HTERT RPE-1 (cell line): ENCODE measurements around the gene PCDH7.

Experiments used
- in situ Hi-C: fragments of 300-500 bp; cut with MboI; formaldehyde crosslinking; loops from 4 replicates; pipeline ENCODE4 v1.14.3; 2020; ENCODE audit warnings: low sequenced_read_pairs

PCDH7 gene

DNA sequence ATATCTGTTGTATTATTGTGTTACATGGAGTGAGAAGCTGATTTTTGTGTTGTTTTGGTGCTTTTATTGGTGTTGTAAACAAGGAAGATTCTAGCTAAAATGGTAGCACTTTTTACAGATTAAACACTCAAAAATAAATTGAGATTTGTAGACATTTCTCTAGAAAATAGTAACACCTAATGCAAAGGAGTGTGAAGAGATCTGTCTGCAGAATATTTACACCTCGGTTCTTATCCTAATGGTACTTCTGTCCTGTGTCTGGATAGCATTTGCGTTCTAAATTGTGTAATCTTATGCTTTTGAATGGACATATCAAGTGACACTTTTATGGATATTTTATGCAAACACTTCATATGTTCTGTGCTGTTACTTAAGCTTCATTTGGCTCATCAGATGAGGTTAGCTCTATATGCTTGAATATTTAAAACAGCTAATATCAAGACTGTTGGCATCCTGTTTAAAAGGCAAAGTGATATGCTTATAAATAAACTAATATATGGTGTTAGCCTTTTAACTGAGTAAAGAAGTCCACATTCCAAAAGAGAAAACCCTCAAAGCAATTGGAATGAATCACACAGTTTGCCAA, 6.0 kb downstream of the PCDH7 start:
- in situ Hi-C loops, result no loop called here

DNA sequence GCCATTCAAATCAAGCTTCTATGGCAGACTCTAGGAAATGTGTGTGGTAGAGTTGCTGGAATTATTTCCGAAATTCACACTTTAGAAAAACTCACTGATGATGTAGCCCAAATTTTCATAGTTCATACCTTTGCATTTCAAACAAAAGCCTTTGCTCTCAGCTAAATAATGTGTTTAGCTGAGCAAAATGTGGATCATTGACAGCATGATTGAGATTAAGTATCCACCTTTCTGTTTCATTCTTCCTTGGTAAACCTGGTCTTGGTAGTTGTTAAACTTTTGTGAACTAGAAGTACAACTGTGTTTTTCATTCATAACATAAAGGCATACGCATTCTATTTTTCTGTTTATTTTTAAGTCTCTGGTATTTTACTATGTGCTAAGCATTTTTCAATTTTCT, 7.2 kb downstream of the PCDH7 start:
- in situ Hi-C loops, result no loop called here

DNA sequence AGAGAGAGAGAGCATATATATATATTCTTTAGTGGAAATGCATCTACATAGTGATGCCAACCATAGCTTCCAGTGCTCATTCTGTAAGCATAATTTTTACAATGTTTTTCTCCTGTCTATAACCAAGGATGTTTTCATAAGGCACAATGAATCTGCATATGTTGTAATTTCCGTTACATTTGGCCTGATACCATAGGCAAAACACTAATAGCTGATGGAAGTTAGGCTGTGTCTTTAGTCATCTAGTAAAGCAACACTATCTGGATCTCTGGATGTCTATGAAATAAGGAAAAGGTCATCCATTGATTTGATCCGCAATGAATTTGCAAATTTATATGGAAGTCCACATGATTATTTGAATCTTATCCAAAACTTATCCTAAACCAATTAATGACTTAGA, 8.1 kb downstream of the PCDH7 start:
- in situ Hi-C loops, result no loop called here

DNA sequence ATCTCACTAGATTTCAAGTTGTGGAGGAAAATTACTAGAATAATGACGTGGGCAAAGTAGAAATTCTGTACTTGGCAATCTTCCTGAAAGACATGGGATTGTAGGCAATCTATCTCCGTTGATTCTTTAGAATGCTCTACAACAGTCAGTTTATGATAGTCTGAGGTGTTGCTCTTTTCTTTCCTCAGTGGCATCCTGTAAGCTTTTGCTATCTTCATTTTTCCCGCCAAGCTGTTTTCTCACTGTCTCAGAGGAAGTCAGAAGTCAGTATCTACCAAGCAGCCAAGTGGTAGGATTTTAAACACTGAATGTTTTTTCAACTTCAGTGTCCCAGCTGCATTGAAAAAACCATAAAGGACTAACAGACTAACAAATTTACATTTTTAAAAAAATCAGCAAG, 23.7 kb downstream of the PCDH7 start:
- in situ Hi-C loops, result no loop called here

DNA sequence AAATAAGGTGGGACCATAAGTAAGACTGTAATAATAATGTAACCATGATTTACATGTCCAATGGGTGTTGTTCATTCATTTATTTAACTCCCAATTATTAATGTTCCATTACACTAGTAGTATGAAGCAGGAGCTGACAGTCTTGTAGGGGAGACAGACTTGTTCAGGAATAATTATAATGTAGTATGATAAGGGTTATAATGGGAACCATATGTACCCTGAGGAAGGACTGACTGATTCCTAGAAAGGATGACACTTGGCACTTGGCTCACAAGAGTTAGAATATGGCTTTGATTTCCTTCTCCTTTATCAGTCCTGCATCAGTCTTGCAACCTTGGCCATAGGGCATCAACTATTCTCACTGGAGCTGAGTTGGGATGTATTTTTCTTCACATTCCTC, 24.2 kb downstream of the PCDH7 start:
- in situ Hi-C loops, result no loop called here

DNA sequence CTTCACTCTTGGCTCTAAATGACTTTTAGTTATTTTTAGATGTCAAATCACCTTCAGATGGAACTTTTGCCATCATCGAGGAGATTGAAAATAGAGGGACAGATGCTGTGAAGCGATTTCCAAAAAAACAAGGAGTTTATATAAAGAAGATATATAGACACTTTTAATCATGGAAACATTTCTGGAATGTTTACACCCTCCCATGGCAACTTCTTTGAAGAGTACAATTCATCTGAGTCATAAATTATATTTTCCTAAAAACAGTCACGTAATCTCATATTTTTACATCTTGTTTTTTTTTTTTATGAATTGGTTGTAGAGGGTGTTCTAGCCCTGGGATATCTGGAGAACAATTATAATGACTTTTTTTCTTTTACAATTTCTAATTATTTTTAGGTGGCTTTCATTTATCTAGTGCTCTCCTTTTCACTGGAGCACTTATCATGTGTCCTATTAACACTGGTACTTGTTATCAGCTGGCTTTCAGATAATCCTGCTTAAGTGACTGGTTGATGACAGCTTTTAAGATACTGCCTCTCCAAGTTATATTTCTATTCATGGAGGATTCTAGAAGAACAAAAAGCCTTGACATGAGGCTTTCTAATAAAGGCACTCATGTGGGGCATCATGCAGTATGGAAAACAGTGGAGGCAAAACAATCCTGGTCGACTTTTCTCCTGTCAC, 24.9 kb downstream of the PCDH7 start:
- in situ Hi-C loops, result no loop called here

DNA sequence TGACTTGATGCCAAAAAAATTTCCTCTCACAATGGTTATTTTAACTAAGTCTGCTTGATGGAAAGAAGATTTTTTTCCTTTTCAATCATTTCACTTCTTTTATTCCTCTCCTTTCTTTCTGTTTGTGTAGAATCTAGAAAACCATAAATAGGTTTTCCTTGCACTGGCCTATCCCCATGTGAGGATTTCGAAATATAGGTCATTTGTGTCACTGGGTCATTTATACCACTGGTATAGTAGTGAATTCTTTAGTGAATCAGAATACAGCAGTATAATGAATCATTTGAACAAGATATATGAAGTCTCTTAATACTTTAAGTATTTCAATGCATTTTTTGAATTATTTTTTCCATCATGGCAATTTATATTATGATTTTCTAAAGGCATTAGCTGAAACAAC, 26.6 kb downstream of the PCDH7 start:
- in situ Hi-C loops, result no loop called here

DNA sequence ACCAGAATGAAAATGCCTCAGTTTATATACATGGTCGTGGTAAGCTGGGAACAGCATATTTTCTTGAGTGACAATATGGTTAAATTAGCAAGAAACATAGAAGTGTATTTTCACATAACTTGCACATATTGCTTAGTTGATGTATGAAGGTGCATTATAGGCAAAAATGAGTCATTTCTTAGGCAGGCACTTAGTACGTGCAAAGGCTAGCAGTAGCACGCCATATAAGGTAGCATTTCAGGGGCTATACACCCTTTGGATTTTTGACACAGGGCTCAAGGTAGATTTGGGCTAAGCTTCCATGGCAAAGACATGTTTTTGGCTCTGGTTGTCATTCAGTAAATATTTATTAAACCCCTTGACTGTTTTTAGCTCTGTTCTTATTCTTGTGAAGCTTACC, 33.1 kb downstream of the PCDH7 start:
- in situ Hi-C loops, result no loop called here

DNA sequence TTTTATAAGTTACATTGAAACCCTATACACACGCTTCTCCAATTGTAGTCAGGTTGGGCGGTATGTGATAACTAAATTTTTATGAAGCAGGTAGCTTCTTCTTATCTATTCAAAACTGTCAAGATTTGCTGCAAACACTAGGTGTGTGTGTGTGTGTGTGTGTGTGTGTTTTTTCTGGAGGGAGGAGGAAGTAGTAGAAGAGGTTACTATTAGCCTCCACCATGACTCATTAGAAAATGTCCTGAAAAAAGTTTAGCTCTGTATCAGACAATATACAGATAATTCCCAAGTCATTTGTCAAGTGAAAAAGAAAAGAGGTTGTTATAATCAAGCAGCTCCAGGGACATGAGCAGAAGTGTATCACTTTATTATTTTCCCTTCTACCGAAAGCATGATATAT, 33.9 kb downstream of the PCDH7 start:
- in situ Hi-C loops, result no loop called here

DNA sequence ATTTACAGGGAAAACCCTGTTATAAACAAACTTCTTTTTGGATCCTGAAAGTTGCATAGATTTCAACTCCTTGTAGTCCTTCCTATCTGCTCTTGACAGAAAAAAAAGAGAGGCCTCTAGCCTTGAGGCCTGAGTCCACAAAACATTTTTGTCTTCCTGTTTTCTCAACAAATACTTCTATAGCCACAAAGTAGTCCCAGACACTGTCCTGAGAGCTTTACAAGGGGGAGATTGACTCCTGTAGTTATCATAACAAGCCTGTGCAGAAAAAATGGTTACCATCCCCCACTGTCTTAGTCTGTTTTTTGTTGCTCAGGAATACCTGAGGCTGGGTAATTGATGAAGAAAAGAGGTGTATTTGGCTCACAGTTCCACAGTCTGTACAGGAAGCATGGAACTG, 35.2 kb downstream of the PCDH7 start:
- in situ Hi-C loops, result no loop called here

DNA sequence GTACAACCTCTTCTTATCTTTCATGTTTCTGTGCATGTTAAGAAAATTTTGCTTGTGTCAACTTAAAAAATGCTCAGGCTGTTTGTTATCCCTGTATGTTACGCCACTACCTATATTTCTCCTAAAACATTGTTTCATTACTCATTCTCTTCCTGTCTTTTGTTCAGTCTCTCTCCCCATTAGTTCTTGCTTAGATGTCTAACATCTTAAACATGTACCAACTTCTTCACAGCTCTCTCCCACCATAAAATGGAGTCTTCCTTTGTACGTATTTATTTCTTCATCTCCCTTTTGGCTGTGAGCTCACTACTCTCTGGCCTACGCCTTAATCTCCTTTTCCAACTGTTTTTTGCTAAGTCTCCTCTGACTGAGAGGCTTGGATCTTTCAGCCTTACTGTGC, 36.4 kb downstream of the PCDH7 start:
- in situ Hi-C loops, result no loop called here

DNA sequence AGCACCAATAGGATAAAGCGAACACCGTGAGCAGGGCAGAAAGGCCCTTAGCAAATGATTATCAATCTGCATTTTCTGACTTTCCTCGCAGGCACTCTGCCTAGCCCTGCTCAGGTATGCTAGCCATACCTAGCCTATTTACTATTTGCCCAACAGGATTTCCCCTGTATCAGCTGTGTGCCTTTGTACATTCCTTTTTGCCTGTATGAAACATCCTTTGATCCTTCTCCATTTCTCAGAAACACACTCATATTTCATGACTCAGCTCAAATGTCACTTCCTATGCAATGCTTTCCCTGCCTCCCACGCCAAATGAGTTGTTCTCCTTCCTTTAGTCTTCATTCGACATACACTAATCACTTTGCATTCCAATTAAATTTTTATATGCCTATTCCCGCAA, 37.2 kb downstream of the PCDH7 start:
- in situ Hi-C loops, result no loop called here

DNA sequence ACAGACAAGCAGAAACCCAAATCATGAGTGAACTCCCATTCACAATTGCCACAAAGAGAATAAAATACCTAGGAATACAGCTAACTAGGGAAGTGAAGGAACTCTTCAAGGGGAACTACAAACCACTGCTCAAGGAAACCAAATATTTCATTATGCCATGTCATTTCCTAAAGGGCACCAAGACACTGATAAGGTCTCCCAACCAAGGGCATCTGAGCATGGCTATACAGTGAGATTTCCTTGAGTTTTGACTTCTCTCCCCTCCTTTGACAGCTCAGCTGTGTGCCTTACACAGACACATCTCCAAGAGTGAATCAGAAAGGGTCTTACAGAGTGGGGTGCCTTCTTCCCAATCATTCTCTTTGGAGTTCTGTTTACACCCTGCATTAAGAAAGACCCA, 40.4 kb downstream of the PCDH7 start:
- in situ Hi-C loops, result no loop called here

DNA sequence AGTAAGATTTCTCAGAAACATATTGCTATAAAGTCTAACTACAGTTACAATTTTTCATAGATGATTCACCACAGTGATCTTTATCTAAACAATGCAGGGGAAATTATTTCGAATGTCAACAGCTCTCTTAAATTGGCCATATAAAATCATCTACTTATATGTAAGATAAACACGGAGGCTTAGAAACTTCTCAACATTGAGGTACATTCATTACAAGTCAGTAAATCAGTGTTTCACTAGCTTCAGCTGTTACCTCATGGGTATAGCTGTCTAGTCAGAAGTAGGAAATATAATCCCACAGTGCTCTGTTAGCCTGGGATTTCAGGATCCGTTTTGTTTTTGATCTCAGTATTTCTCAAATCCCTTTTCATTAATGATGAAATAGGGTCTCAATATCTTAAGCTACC, 43.2 kb downstream of the PCDH7 start:
- in situ Hi-C loops, result no loop called here

DNA sequence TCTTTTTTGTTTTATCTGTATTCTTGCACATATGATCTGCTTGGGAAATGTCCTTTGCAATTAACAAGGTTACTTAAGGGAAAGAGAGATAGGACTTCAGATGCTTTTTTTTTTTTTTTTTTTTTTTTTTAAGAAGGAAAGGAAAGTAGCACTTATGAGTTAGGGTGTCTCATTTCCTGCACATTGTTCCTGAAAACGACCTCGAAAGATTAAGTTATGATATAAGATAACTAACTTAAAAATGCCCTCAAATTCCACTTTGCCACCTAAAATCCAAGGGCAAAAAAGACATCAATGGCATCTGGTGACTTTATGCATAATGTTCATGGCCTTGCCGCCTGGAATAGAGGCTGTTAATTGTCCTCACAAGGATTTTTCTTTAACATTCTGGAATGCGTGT, 44.9 kb downstream of the PCDH7 start:
- in situ Hi-C loops, result no loop called here

DNA sequence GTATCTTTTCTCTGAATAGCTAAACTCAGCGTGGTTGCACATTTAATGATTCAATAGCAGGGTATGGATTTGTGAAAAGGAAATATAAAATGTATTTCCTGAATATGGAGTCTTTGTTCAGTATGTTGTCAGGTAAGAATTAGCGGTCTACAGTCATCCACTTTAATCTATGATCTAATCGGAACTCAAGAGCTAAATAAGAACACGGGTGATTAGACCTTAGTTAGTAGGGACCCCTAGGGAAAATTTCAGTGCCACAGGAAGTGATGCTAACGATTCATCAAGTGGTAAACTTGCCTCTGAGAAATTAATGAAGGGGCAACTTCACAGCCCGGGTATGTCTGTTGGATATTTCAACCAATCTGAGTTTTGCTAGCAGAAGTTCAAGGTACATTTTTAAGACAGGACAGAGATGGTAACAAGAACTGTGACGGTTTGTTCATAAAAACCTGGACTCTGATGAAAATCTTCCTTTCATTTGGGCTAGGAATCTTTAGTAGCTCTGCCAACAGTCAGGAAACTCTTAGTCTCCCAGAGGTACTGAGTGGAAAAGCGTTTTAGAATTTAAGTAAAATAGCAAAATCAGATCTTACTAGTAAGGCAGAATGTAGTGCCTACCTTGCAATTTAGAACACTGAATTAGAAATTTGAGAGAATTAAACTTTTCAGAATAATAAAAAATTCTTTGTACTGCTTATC, 47.1 kb downstream of the PCDH7 start:
- in situ Hi-C loops, result no loop called here

DNA sequence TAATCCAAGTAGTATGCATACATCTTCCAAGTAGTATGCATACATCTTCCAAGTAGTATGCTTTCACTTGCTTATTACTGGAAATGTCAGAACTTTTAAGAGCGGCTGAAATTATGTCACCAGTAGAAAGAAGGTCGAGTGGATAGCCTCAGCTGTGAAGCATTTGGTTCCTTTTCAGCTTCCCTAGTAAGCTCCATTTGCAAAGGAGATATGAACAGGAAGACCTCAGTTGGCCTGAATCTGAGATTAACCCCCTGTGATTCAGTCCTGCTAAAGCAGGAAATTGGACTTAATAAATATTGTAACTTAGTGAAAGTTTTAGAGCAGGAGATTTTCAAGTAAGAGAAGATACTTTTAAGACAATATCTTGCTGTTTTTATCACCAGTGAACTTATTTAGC, 48.1 kb downstream of the PCDH7 start:
- in situ Hi-C loops, result no loop called here

DNA sequence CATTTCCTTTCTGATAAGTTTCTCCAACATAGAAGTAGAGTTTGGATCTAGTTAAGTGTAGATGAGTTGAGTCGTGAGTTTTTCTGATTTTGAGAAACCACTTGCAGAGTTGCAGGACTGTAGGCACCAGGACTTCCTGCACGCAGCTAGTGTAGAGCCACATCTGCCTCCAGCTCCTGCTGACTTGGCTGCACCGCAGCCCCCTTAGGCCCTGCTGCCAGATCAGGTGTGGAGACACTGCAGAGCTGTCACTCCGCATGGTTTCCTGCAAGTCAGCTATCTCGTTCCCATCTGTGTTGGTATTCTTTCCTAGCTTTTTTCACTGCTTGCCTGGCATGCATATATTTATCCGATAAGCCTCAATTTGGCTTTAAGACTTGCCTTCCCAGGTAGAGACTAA, 48.9 kb downstream of the PCDH7 start:
- in situ Hi-C loops, result no loop called here

DNA sequence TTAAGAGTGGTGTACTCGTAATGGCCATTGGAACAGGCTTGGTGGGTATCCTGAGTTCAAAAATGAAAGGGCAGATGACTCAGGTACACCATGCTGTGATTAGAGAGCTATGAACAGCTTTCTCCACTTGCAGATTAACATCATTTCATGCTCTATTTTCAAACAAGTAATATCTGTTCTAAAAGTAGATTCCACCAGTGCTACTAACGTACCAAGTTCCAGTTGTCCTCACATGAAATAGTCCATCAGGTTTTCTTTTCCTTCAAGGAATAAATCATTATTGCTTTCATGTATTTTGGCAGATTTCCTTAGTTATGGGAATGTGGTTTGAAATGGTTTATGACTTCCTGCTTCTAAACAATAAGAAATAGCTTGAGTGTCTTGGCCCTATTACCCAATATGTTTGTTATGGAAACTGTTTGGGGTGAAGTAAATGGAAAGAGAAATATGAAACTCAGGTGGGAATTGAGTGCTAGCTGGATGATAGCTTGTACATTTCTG, 49.9 kb downstream of the PCDH7 start:
- in situ Hi-C loops, result no loop called here

DNA sequence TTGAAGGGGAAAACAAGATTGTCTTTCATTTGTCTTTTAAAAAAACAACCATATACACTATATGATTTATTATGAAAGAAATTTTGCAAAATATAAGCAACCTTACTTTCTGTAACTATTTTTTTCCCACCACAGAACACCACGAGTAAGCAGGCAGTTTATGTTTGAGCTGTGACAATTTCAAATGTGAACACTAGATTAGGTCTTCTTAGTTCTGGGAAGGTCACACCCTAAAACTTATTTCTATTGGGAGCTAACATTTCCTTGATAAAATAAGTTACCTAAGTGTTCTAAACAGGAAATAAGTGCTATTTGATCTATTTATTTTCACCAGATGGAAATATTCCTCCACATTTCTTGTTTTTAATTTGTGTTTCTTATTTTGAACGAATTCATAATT, 50.6 kb downstream of the PCDH7 start:
- in situ Hi-C loops, result no loop called here

DNA sequence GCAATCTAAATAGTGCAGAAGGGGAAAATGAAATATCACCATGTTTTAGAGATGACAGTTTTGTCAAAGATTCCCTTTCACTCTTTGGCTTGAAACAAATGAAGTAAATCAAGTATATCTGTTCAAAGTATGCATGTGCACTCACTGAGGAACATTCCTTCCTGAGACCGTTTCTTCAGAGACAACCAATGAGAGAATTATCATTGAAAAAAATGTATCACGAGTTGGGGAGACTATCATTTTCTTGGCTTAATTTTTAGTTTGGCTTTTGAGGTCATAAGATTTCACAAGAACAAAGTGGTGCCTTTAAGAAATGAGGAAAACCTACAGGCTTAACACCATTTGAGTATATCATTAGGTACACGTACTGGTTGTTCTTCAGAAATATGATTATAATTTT, 56.3 kb downstream of the PCDH7 start:
- in situ Hi-C loops, result no loop called here

DNA sequence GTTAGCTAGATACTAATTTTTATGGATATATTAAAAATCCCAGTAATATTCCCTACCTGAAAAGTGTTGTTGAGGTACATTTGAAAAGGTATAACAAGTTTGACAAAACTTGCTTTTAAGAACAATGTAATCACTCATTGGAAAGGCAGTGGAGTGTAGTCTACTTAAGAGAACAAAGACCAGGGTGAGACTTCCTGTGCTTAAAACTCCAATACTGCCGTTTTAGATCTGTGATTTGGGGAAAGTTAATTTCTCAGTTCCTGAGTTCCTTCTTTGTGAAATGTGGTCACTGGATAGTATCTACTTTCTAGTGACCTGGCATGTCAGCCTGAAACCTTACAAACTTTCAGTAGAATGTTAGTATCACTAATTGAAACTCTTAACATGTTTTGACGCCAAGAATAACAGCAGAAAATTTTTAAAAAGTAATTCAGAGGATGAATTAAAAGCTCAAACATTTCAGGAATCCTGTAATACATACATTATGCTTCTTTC, 56.8 kb downstream of the PCDH7 start:
- in situ Hi-C loops, result no loop called here
